IMR-90 (cell line): ENCODE results near the gene COLGALT1. TPM values are rescaled to one million over a fixed set of nuclear protein-coding genes. Genes with fewer than 3 reads are reported as not detected.

Experiments used
- ATAC-seq: fragments of 200-7000 bp; cut with Tn5 transposase; 2 replicates; pipeline ENCODE4 v1.9.1; 2020; ENCODE audit warnings: low read depth, mild to moderate bottlenecking, moderate library complexity
- BruUV-seq: library from RNA; stranded (reverse); fragments of 400-500 nt; replicated peaks from 2 replicates; lab custom pipeline; 2021; lab: Mats Ljungman, UMichigan
- CTCF ChIA-PET: fragments of 300-600 bp; formaldehyde crosslinking; extraction: SDS; loops from one replicate; lab custom pipeline; 2021; ENCODE audit warnings: antibody characterized with exemption; lab: Yijun Ruan, JAX
- POLR2A ChIA-PET: fragments of 300-600 bp; sonication (Branson Sonifier 250); formaldehyde crosslinking; loops from one replicate; lab custom pipeline; 2022; ENCODE audit warnings: antibody characterized with exemption; ENCODE audit not compliant: unreplicated experiment; lab: Charles Lee
- DNase-seq: peaks from one replicate; pipeline ENCODE4 v3.0.0; 2013
- H2AFZ ChIP-seq: replicated peaks from 2 replicates; pipeline ENCODE3; 2013; ENCODE audit warnings: low read length, mild to moderate bottlenecking; ENCODE audit not compliant: poor library complexity
- H2AK5ac ChIP-seq: 2 replicates; pipeline ENCODE4 v1.6.1; 2013; ENCODE audit warnings: low read depth, low read length, inconsistent platforms
- H2AK9ac ChIP-seq: replicated peaks from 2 replicates; pipeline ENCODE3; 2013; ENCODE audit warnings: mild to moderate bottlenecking, low read depth, low read length, moderate library complexity; ENCODE audit not compliant: poor library complexity
- H2BK120ac ChIP-seq: 2 replicates; pipeline ENCODE4 v1.6.1; 2013; ENCODE audit warnings: low read depth, low read length, inconsistent platforms
- H2BK15ac ChIP-seq: 3 replicates; pipeline ENCODE4 v1.6.1; 2013; ENCODE audit warnings: low read depth, low read length, inconsistent platforms
- H2BK20ac ChIP-seq: 2 replicates; pipeline ENCODE4 v1.6.1; 2013; ENCODE audit warnings: low read depth, mild to moderate bottlenecking, inconsistent platforms, low read length, moderate library complexity
- H2BK5ac ChIP-seq: 2 replicates; pipeline ENCODE4 v1.6.1; 2013; ENCODE audit warnings: mild to moderate bottlenecking, low read depth, low read length, inconsistent platforms; ENCODE audit not compliant: poor library complexity, severe bottlenecking
- H3K14ac ChIP-seq: replicated peaks from 2 replicates; pipeline ENCODE4 v1.6.1; 2013; ENCODE audit warnings: low read depth, low read length, inconsistent platforms
- H3K18ac ChIP-seq: 2 replicates; pipeline ENCODE4 v1.6.1; 2013; ENCODE audit warnings: low read depth, low read length, control low read depth
- H3K23ac ChIP-seq: 2 replicates; pipeline ENCODE4 v1.6.1; 2013; ENCODE audit warnings: low read depth, low read length, inconsistent platforms
- H3K27ac ChIP-seq: 2 replicates; pipeline ENCODE4 v1.5.1; 2013; ENCODE audit warnings: mild to moderate bottlenecking, control low read depth, low read length; ENCODE audit not compliant: insufficient read depth
- H3K27me3 ChIP-seq: 2 replicates; pipeline ENCODE4 v1.6.1; 2013; ENCODE audit warnings: low read length; ENCODE audit not compliant: control insufficient read depth, insufficient read depth
- H3K36me3 ChIP-seq: 2 replicates; pipeline ENCODE4 v1.6.1; 2013; ENCODE audit warnings: low read length, mixed read lengths; ENCODE audit not compliant: control insufficient read depth, insufficient read depth
- H3K4ac ChIP-seq: 2 replicates; pipeline ENCODE4 v1.6.1; 2013; ENCODE audit warnings: low read depth, low read length, inconsistent platforms
- H3K4me1 ChIP-seq: 2 replicates; pipeline ENCODE4 v1.6.1; 2013; ENCODE audit warnings: low read length, mixed read lengths; ENCODE audit not compliant: control insufficient read depth, insufficient read depth
- H3K4me2 ChIP-seq: 2 replicates; pipeline ENCODE4 v1.6.1; 2013; ENCODE audit warnings: low read depth, mild to moderate bottlenecking, control low read depth, low read length, moderate library complexity
- H3K4me3 ChIP-seq: 2 replicates; pipeline ENCODE4 v1.5.1; 2013; ENCODE audit warnings: low read depth, mild to moderate bottlenecking, control low read depth, low read length, moderate library complexity; ENCODE audit not compliant: insufficient read depth
- H3K56ac ChIP-seq: 2 replicates; pipeline ENCODE4 v1.6.1; 2013; ENCODE audit warnings: low read length, inconsistent platforms; ENCODE audit not compliant: insufficient read depth; ENCODE audit errors: extremely low read depth
- H3K79me1 ChIP-seq, 2 experiments: 2 replicates each; pipeline ENCODE4 v1.6.1; 2013; ENCODE audit warnings: low read length in 2 of 2, inconsistent platforms in 1 of 2, low read depth in 1 of 2
- H3K9ac ChIP-seq: 2 replicates; pipeline ENCODE4 v1.6.1; 2013; ENCODE audit warnings: low read depth, low read length, control low read depth
- H3K9me1 ChIP-seq: 2 replicates; pipeline ENCODE4 v1.6.1; 2013; ENCODE audit warnings: low read length, inconsistent platforms; ENCODE audit not compliant: insufficient read depth
- H3K9me3 ChIP-seq: 2 replicates; pipeline ENCODE4 v1.6.1; 2013; ENCODE audit warnings: low read length; ENCODE audit not compliant: control insufficient read depth, insufficient read depth
- H4K20me1 ChIP-seq: 2 replicates; pipeline ENCODE4 v1.6.1; 2013; ENCODE audit warnings: low read length, inconsistent platforms; ENCODE audit not compliant: insufficient read depth
- H4K5ac ChIP-seq: 2 replicates; pipeline ENCODE4 v1.6.1; 2013; ENCODE audit warnings: mild to moderate bottlenecking, low read depth, low read length, control low read depth
- H4K8ac ChIP-seq, 2 experiments: 2 replicates each; pipeline ENCODE4 v1.6.1; 2013; ENCODE audit warnings: low read depth in 2 of 2, low read length in 2 of 2, control low read depth in 1 of 2, inconsistent platforms in 1 of 2
- H4K91ac ChIP-seq: 2 replicates; pipeline ENCODE4 v1.6.1; 2013; ENCODE audit warnings: low read depth, low read length, inconsistent platforms; ENCODE audit not compliant: insufficient read depth
- BHLHE40 ChIP-seq: fragments of 150-350 bp; IDR thresholded peaks from 2 replicates; pipeline ENCODE4 v1.6.1; 2016; ENCODE audit warnings: mild to moderate bottlenecking, low read depth, low read length
- CEBPB ChIP-seq: IDR thresholded peaks from 2 replicates; pipeline ENCODE4 v1.6.1; 2012; ENCODE audit warnings: low read depth, low read length, improper control_type of control experiment
- CHD1 ChIP-seq: IDR thresholded peaks from 2 replicates; pipeline ENCODE4 v1.6.1; 2012; ENCODE audit warnings: low read depth, low read length, improper control_type of control experiment
- FOS ChIP-seq: fragments of 150-350 bp; IDR thresholded peaks from 2 replicates; pipeline ENCODE4 v1.6.1; 2016; ENCODE audit warnings: low read depth, low read length
- MAFK ChIP-seq: IDR thresholded peaks from 2 replicates; pipeline ENCODE4 v1.6.1; 2012; ENCODE audit warnings: low read depth, low read length, improper control_type of control experiment
- MAZ ChIP-seq: IDR thresholded peaks from 2 replicates; pipeline ENCODE4 v1.6.1; 2012; ENCODE audit warnings: low read depth, mild to moderate bottlenecking, low read length, improper control_type of control experiment, moderate library complexity, borderline replicate concordance
- MXI1 ChIP-seq: IDR thresholded peaks from 2 replicates; pipeline ENCODE4 v1.6.1; 2012; ENCODE audit warnings: low read depth, mild to moderate bottlenecking, low read length, moderate library complexity, borderline replicate concordance
- NFE2L2 ChIP-seq: fragments of 150-350 bp; IDR thresholded peaks from 2 replicates; pipeline ENCODE4 v1.6.1; 2016; ENCODE audit warnings: low read depth, mild to moderate bottlenecking, low read length
- POLR2A ChIP-seq: IDR thresholded peaks from 2 replicates; pipeline ENCODE4 v1.6.1; 2012; ENCODE audit warnings: mild to moderate bottlenecking, low read depth, low read length
- RAD21 ChIP-seq: IDR thresholded peaks from 2 replicates; pipeline ENCODE4 v1.6.1; 2012; ENCODE audit warnings: low read length, improper control_type of control experiment
- RCOR1 ChIP-seq: IDR thresholded peaks from 2 replicates; pipeline ENCODE4 v1.6.1; 2012; ENCODE audit warnings: mild to moderate bottlenecking, low read length, improper control_type of control experiment; ENCODE audit not compliant: insufficient replicate concordance
- RFX5 ChIP-seq: IDR thresholded peaks from 2 replicates; pipeline ENCODE4 v1.8.0; 2012; ENCODE audit warnings: low read depth, mild to moderate bottlenecking, low read length, moderate library complexity
- SMC3 ChIP-seq: fragments of 150-350 bp; IDR thresholded peaks from 2 replicates; pipeline ENCODE4 v1.6.1; 2016; ENCODE audit warnings: low read depth, mild to moderate bottlenecking, antibody characterized with exemption, low read length, moderate library complexity
- WGBS, 2 experiments: methylation state at CpG; one replicate each; pipeline versions ENCODE4 v1.1.5 to v1.1.7; 2013; ENCODE audit warnings: missing lambda C conversion rate in 2 of 2; ENCODE audit not compliant: insufficient read length in 1 of 2; ENCODE audit errors: extremely low coverage in 2 of 2; 5-methylcytosine and 5-hydroxymethylcytosine counted together
- dilution Hi-C: fragments of 300-500 bp; cut with HindIII; formaldehyde crosslinking; loops from one replicate; pipeline ENCODE4 v1.14.3; 2018; ENCODE audit warnings: low sequenced_read_pairs; ENCODE audit not compliant: unreplicated experiment
- in situ Hi-C: fragments of 300-500 bp; cut with MboI; formaldehyde crosslinking; loops from 3 replicates; pipeline ENCODE4 v1.14.3; 2019; ENCODE audit warnings: low sequenced_read_pairs, inconsistent platforms, mixed read lengths
- intact Hi-C: fragments of 100-400 bp; cut with micrococcal nuclease; formaldehyde crosslinking; loops from 2 replicates; pipeline ENCODE4 v1.10.0; 2022
- polyA plus RNA-seq, 3 experiments: library from polyadenylated mRNA; depleted of rRNA; stranded (reverse); fragments of >200 nt; gene quantifications; 2 replicates each; pipeline ENCODE4 v1.2.3, GENCODE V29; 2012; ENCODE audit warnings: low replicate concordance in 1 of 3
- total RNA-seq: library from RNA; depleted of rRNA; stranded (reverse); fragments of >200 nt; gene quantifications from 2 replicates; pipeline ENCODE4 v1.2.3, GENCODE V29; 2012
- TF ChIP-seq, protein P1 (sequence below): conservative IDR thresholded peaks from 2 replicates; pipeline ENCODE4 v1.5.1; 2012; ENCODE audit warnings: mild to moderate bottlenecking, low read depth, low read length, improper control_type of control experiment
- TF ChIP-seq, protein P2 (sequence below): fragments of 150-350 bp; IDR thresholded peaks from 2 replicates; pipeline ENCODE4 v1.6.1; 2017; ENCODE audit warnings: mild to moderate bottlenecking, antibody characterized with exemption, low read length, low read depth
- TF ChIP-seq, protein P3 (sequence below): fragments of 150-350 bp; IDR thresholded peaks from 2 replicates; pipeline ENCODE4 v1.6.1; 2016; ENCODE audit warnings: low read depth, mild to moderate bottlenecking, low read length, moderate library complexity, borderline replicate concordance

Gene COLGALT1
- total and polyA plus RNA-seq, 2 of the 4 experiments (the other 2 are of a cell fraction): 77.1 to 117 TPM

DNA sequence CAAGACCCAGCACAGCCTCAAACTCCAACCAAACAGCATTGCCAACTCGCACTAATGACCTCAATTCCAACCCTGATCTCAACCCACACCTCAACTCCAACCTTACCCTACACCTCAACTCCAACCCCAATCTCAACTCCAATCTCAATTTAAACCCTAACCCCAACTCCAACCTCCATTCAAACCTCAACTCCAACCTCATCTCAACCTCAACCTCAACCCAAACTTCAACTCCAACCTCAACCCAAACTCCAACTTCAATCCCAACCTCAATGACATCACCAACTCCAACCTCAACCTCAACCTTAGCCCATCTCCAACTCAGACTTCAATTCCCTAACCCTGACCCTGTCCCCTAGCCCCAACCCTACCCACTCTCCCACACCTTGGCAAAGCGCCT is 74.3 kb downstream of the COLGALT1 start:
- no TSS peak for BruUV-seq
- in situ Hi-C loops: no loop called here

More for the DNA sequence above, 74.3 kb downstream of the COLGALT1 start:
- Histone ChIP-seq H3K4ac (no peak overlapping the region), H3K23ac (no peak overlapping the region), H4K91ac (no peak overlapping the region), H2AFZ (no peak overlapping the region), H2BK20ac (no peak overlapping the region), H3K4me1 (no peaks in the 10 kb centered on the region), H2BK120ac (no peak overlapping the region), H3K56ac (no peak overlapping the region), H3K9ac (no peak overlapping the region), H2AK5ac (no peak overlapping the region), H4K5ac (no peak overlapping the region), H2AK9ac (no peak overlapping the region), H3K27me3 (peaks cover 7% of the 10 kb centered on the region), H3K4me2 (no peak overlapping the region), H2BK15ac (no peak overlapping the region), H3K36me3 (no peaks in the 10 kb centered on the region), H3K9me1 (no peaks in the 10 kb centered on the region), H3K27ac (no peak overlapping the region), H2BK5ac (no peak overlapping the region), H4K8ac (no peak overlapping the region), H3K18ac (no peak overlapping the region), H3K9me3 (0 out of 2 replicates have a peak, but pooled peaks cover 2% of the 10 kb centered on the region), H3K14ac (no peak overlapping the region), H3K79me1 (no peaks in the 10 kb centered on the region), H4K20me1 (no peaks in the 10 kb centered on the region), H3K4me3 (no peak overlapping the region)
- 20% methylated on average over 1 of the region's 2 CpGs; no CpG with 5 or more reads in 1 of the 2 experiments for WGBS, 2 experiments
- POLR2A ChIA-PET: no interaction called here
- dilution Hi-C loops: no loop called here
- intact Hi-C loops: no loop called here
- TF ChIP-seq FOS: no peak
- TF ChIP-seq MAFK: no peak
- no peak for TF ChIP-seq SMC3
- no peak for TF ChIP-seq CHD1
- TF ChIP-seq RFX5: no peak
- TF ChIP-seq, protein P1, sequence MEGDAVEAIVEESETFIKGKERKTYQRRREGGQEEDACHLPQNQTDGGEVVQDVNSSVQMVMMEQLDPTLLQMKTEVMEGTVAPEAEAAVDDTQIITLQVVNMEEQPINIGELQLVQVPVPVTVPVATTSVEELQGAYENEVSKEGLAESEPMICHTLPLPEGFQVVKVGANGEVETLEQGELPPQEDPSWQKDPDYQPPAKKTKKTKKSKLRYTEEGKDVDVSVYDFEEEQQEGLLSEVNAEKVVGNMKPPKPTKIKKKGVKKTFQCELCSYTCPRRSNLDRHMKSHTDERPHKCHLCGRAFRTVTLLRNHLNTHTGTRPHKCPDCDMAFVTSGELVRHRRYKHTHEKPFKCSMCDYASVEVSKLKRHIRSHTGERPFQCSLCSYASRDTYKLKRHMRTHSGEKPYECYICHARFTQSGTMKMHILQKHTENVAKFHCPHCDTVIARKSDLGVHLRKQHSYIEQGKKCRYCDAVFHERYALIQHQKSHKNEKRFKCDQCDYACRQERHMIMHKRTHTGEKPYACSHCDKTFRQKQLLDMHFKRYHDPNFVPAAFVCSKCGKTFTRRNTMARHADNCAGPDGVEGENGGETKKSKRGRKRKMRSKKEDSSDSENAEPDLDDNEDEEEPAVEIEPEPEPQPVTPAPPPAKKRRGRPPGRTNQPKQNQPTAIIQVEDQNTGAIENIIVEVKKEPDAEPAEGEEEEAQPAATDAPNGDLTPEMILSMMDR: no peak
- no peak for TF ChIP-seq NFE2L2
- no peak for TF ChIP-seq POLR2A
- TF ChIP-seq, protein P2, sequence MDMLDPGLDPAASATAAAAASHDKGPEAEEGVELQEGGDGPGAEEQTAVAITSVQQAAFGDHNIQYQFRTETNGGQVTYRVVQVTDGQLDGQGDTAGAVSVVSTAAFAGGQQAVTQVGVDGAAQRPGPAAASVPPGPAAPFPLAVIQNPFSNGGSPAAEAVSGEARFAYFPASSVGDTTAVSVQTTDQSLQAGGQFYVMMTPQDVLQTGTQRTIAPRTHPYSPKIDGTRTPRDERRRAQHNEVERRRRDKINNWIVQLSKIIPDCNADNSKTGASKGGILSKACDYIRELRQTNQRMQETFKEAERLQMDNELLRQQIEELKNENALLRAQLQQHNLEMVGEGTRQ: no peak
- TF ChIP-seq RAD21: no peak
- TF ChIP-seq BHLHE40: no peak
- TF ChIP-seq MAZ: no peak
- no peak for TF ChIP-seq CEBPB
- no peak for TF ChIP-seq RCOR1
- TF ChIP-seq MXI1: no peak
- TF ChIP-seq, protein P3, sequence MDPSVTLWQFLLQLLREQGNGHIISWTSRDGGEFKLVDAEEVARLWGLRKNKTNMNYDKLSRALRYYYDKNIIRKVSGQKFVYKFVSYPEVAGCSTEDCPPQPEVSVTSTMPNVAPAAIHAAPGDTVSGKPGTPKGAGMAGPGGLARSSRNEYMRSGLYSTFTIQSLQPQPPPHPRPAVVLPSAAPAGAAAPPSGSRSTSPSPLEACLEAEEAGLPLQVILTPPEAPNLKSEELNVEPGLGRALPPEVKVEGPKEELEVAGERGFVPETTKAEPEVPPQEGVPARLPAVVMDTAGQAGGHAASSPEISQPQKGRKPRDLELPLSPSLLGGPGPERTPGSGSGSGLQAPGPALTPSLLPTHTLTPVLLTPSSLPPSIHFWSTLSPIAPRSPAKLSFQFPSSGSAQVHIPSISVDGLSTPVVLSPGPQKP: no peak
- CTCF ChIA-PET: no interaction called here
- DNase-seq: no peak
- ATAC-seq: no peak
